T47D (cell line): ENCODE data around the gene TBPL2.
"Not testable (repeated sequence)": the region's sequence is repeated elsewhere in the genome, so short reads cannot be mapped to it uniquely, and the experiment has no call there.

Source experiments
- DNase-seq, 2 experiments: peaks; one replicate each; pipeline versions ENCODE4 v3.0.0 to v3.0.0-alpha.2; 2011 to 2012; ENCODE audit warnings: low read depth in 1 of 2, low spot score in 1 of 2
- JUND ChIP-seq: IDR thresholded peaks from 2 replicates; pipeline ENCODE4 v1.6.1; 2012; ENCODE audit warnings: low read depth
- in situ Hi-C: cut with HindIII; loops from 2 replicates; pipeline ENCODE4 v1.10.0; 2016; ENCODE audit warnings: low sequenced_read_pairs, low pct_unique_long_range_greater_than_20kb

TBPL2 gene

DNA sequence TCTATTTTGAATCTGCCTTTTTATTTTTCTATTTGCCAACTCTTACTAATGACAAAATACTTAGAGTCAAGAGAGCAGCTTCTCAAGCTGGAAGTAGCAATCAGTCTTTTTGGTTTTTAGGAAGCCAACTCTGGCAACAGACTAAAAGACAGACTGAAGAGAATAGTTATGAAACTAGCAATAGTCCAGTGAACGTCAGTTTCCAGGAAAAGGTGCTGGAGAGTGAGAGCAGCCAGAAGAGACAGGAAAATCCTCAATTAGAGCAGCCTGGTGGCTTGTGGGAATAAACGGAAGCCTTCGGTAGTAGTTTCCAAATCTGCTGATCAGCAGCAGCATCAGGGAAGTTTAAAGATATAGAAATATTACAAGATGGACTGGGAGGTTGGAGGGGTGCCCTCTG lies 55.9 kb downstream of the TBPL2 start:
- TF ChIP-seq JUND, result no peak
- in situ Hi-C loops, result no loop called here
- DNase-seq, result no peak

DNA sequence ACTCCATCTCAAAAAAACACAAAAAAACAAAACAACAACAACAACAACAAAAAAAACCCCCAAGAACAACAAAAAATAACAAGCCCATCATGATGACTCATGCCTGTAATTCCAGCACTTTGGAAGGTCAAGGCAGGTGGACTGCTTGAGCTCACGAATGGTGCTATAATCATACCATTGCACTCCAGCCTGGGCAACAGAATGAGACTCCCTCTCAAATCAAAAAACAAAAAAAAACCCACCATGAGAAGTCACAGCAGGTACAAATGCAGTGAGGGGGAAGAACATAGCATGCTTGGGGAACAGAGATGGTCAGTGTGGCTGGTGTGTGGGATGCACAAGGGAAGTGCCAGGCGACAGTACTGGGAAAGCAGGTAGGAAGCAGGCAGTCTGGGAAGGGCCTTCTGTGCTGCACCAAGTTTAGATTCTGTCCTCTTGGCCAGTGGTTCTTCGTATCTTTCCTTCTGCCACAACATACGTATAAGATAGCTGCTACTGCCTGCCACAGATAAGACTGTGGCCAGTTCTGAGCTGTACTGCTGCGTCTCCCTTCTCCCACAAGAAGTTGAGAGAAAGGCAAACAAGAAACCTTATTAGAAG lies 56.8 kb downstream of the TBPL2 start:
- in situ Hi-C loops, result no loop called here
- TF ChIP-seq JUND, result no peak
- DNase-seq, result no peak

DNA sequence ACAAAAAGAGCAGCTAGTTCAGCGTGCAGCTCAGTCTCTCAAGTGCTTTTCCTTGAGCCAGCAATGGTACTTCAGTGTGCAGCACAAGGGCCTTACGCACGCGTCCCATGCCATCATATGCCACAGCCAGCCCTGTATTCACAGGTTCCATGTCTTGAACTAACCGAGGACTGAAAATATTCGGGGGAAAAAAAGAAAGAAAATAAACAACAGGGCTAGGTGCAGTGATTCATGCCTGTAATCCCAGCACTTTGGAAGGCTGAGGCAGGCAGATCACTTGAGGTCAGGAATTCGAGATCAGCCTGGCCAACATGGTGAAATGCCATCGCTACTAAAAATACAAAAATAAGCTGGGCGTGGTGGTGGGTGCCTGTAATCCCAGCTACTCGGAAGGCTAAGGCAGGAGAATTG lies 57.4 kb downstream of the TBPL2 start:
- in situ Hi-C loops, DNase-seq: not testable (repeated sequence)

DNA sequence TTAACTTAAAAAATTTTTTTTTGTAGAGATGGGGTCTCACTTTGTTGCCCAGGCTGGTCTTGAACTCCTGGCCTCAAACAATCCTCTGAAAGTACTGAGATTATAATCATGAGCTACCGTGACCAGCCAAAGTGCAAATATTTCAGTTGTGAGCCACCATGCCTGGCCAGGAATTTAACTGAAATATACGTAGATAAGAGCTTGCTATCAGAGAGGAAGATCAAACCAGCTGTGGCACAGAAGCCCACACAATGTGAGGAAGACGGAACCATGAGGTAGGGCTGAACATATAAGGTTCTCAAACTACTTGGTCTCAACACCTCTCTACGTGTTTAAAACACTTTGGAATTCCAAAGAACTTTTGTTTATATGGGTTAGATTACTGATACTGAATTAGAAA lies 57.9 kb downstream of the TBPL2 start:
- no peak for TF ChIP-seq JUND
- no peak for DNase-seq

DNA sequence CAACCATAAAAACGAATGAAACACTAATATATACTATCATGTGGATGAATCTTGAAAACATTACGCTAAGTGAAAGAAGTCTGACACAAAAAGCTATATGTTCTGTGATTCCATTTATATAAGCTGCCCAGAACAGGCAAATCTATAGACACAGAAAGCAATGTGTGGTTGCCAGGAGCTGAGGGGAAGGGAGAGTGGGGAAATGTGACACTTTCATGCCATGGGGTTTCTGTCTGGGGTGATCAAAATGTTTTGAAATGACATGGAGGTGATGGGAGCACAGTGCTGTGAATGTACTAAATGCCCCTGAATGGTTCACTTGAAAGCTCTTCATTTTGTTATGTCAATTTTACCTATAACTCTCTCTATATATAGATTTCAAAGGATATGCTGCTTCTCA lies 58.9 kb downstream of the TBPL2 start:
- DNase-seq, result no peak
- in situ Hi-C loops, result no loop called here
- TF ChIP-seq JUND, result no peak

More for the DNA sequence above, 57.9 kb downstream of the TBPL2 start:
- in situ Hi-C loops, result no loop called here

DNA sequence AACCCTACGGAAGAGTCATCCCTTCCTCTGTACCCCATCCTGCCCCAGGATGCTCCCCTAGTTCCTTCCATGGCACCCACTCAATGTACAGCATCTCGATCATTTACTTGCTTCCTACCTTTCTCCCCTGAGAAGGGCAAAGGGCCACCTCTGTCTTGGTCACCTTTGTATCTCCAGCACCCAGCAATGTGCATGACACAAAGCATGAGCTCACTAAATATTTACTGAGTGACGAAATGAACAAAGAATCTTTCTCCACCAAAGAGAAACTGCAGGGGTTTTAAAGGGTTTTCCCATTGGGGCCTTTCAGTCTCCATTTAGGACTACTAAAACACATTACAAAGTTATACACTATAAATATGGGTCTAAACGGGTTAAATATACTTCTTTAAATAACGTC lies 59.4 kb downstream of the TBPL2 start:
- TF ChIP-seq JUND, result no peak
- no peak for DNase-seq

DNA sequence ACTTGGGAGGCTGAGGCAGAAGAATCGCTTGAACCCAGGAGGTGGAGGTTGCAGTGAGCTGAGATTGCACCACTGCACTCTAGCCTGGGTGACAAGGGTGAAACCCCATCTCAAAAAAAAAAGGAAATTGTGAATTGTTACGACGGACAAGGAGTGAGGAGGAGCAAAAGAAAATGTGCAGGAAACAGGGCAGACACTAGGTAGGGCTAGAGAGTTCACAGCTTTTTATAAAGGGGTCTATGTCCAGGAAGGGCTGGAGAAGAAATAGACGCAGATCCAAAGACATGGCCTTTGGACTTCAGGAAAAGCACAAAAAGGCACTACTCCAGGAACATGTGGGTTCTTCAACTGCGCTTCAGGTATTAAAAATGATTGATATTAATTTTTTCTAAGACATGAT lies 63.2 kb downstream of the TBPL2 start:
- no peak for TF ChIP-seq JUND
- in situ Hi-C loops, result no loop called here
- no peak for DNase-seq

More for the DNA sequence above, 59.4 kb downstream of the TBPL2 start:
- in situ Hi-C loops, result no loop called here

DNA sequence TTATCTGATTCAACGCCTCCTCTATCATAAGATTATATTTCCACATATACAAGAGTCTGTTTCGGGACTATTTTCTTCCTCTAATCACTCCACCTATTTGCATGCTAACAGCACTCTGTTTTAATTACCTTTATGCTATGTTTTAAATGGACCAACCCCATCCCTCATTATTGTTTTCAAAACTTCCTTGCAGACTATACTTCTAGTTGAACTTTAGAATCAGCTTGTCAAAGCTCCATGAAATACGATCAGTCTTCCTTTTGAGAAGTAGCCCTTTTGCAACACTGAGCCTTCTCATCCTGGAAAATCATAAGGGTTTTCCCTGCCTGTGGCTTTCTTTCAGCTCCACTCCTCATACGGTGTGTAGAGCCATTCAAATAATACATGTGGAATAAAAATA lies 65.6 kb downstream of the TBPL2 start:
- no peak for DNase-seq
- TF ChIP-seq JUND, result no peak

DNA sequence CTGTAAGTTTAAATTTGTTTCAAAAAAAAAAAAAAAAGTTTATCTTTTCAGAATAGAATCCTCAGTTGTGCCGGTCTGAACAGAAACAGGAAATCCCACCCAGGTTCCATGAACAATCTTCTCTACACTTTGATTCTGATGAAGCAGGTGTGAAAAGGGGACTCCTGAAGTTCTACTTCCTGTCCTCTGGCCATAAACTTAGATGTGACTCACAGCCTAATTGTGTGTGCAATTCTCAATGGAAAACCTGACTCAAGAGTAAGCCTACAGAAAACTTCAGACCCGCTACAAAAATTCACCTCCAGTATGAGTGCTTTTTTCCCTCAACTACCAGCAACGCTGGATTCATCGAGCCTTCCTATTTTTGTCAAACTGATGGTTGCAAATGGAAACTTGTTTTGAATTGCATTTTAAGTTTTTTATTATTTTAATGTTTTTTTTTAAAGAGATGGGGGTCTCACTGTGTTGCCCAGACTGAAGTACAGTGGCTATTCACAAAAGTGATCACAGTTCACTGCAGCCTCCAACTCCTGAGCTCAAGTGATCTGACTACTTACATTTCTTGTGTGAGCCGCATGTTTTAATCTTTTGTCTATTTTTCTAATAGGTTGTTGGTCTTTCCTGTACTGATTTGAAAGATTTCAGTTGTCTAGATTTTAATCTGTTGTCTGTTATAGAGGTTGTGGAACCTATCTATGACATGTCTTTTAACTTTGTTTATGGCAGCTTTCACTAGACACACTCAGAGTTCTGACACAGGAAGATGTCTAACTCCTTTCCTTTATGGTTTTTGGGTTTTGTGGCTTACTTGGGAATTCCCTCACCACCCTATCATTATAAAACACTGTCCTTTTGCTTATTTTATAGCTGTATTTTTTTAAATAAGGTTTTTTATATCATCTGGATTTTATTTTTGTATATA lies 66.4 kb downstream of the TBPL2 start:
- no peak for TF ChIP-seq JUND
- in situ Hi-C loops, result no loop called here
- DNase-seq, result no peak

More for the DNA sequence above, 65.6 kb downstream of the TBPL2 start:
- in situ Hi-C loops, result no loop called here

DNA sequence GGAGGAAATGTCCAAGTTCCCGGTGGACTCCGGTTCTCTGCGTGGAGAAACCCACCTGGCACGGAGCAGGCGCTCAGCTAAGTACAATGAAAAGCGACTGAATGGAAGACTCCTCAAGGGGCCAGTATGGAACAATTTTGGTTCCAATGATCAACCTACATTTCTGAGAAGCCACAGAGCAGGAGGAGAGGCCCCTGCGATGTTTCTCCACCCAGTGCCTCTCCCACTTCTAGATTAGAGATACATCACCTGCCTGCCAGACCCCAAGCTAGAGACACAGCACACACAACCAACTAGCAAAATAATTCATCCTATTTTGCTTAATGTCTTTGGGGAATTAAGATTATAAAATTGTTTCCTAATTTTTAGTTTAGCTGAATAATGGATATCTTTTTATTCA lies 67.6 kb downstream of the TBPL2 start:
- DNase-seq, result no peak
- in situ Hi-C loops, result no loop called here
- no peak for TF ChIP-seq JUND

DNA sequence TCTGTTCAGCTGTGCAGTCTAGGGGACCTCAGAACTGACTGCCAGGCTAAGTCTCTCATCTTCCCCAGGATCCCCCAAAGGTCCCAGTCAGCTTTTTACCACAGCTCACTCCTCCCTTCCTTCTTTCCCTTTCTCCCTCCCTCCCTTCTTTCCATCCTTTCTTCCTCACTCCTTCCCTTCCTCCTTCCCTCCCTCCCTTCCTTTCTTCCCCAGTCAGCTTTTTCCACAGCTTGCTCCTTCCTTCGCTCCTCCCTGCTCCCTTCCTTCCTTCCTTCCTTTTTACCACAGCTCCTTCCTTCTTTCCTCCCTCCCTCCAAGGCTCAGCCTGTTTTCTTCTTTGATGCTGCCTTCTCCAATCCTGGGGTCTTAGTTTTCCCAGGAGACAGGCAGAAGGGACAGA lies 68.0 kb downstream of the TBPL2 start:
- TF ChIP-seq JUND, result no peak
- in situ Hi-C loops, result no loop called here

DNA sequence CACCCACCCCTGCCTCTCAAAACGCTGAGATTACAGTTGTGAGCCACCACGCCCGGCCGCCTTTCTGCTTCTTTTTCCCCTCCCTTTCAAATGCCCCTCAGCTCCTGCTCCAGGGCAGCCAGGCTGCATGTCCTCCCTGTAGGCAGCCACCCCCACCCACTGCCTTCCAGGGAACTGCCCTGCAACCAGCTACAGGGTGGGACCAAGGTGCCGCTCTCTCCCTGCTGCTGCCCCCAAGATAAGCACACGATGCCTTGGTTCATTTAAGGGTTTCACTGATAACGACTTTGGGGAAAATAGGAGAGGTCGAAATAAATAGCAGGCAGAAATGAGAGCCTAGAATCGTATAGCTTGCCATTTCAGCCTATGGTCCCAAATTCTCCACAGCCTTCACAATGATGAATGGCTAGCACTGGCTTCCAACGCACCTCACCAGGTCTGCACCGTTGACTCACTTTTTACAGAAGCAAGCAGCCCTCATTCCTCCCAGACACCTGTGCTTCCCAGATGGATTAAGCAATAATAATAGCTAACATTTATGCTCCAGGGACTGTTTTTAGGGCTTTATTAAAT lies 69.4 kb downstream of the TBPL2 start:
- in situ Hi-C loops, result no loop called here
- TF ChIP-seq JUND, result no peak
- no peak for DNase-seq

More for the DNA sequence above, 68.0 kb downstream of the TBPL2 start:
- DNase-seq, result no peak

DNA sequence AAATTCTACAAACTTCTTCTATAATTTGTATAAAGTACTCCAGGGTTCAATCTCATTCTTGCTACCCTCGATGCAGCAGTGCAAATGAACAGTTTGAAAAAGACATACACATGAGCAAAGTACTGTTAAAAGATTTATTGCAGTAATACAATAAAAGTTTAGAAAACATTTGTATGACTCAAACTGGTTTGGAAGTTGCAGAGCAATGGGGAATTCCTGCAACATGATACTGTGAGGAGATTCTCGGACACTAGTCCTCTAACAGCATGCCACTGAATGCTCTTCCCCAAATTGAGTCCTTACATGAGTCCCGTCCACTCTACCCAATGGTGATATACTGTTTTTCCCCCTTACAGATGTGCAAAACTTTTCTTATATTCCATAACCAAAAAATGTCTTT lies 74.1 kb downstream of the TBPL2 start:
- DNase-seq, result no peak
- no peak for TF ChIP-seq JUND
- in situ Hi-C loops, result no loop called here
